PC-3 (cell line): Measurements from ENCODE around the gene FBLN7. TPM values are rescaled to one million over a fixed set of nuclear protein-coding genes. Genes with fewer than 3 reads are reported as not detected.

Experiments
- ATAC-seq: fragments of 200-7000 bp; cut with Tn5 transposase; 2 replicates; pipeline ENCODE4 v1.9.1; 2020; ENCODE audit warnings: mild to moderate bottlenecking, moderate library complexity
- BruUV-seq: library from RNA; stranded (reverse); fragments of 400-500 nt; replicated peaks from 2 replicates; lab custom pipeline; 2021; lab: Mats Ljungman, UMichigan
- CTCF ChIA-PET: fragments of 300-600 bp; sonication (Branson Sonifier 250); formaldehyde crosslinking; loops from one replicate; lab custom pipeline; 2022; ENCODE audit warnings: antibody characterized with exemption; lab: Charles Lee
- POLR2A ChIA-PET: fragments of 300-600 bp; sonication (Branson Sonifier 250); formaldehyde crosslinking; loops from one replicate; lab custom pipeline; 2022; ENCODE audit warnings: antibody characterized with exemption; ENCODE audit not compliant: unreplicated experiment; lab: Charles Lee
- DNase-seq: peaks from one replicate; pipeline ENCODE4 v3.0.0-alpha.2; 2015
- H2AFZ ChIP-seq: fragments of 300-600 bp; sonication (generic); 2 replicates; pipeline ENCODE4 v1.6.0; 2016; ENCODE audit warnings: antibody characterized with exemption, low read length
- H3F3A ChIP-seq: fragments of 300-600 bp; sonication (generic); one replicate; pipeline ENCODE4 v1.6.0; 2017; ENCODE audit warnings: antibody characterized with exemption, low read length, control low read depth, mild to moderate bottlenecking; ENCODE audit not compliant: unreplicated experiment
- H3K27ac ChIP-seq: fragments of 300-600 bp; sonication (generic); 2 replicates; pipeline ENCODE4 v1.5.1; 2016; ENCODE audit warnings: mild to moderate bottlenecking, low read length
- H3K27me3 ChIP-seq: fragments of 300-600 bp; sonication (generic); 2 replicates; pipeline ENCODE4 v1.6.1; 2016; ENCODE audit warnings: low read length, mixed read lengths
- H3K36me3 ChIP-seq: fragments of 300-600 bp; sonication (generic); 2 replicates; pipeline ENCODE4 v1.6.1; 2016; ENCODE audit warnings: low read depth, mixed run types, low read length, mixed read lengths
- H3K4me1 ChIP-seq: fragments of 300-600 bp; sonication (generic); 2 replicates; pipeline ENCODE4 v1.5.1; 2016; ENCODE audit warnings: low read length; ENCODE audit not compliant: insufficient read depth
- H3K4me2 ChIP-seq: fragments of 300-600 bp; sonication (generic); 2 replicates; pipeline ENCODE4 v1.6.0; 2016; ENCODE audit warnings: low read length
- H3K4me3 ChIP-seq: fragments of 300-600 bp; sonication (generic); 2 replicates; pipeline ENCODE4 v1.5.1; 2016; ENCODE audit warnings: mild to moderate bottlenecking, low read length, mixed read lengths
- H3K79me2 ChIP-seq: fragments of 300-600 bp; sonication (generic); 2 replicates; pipeline ENCODE4 v1.6.1; 2017; ENCODE audit warnings: low read length, mixed read lengths
- H3K9ac ChIP-seq: fragments of 300-600 bp; sonication (generic); 2 replicates; pipeline ENCODE4 v1.6.0; 2016; ENCODE audit warnings: mild to moderate bottlenecking, low read length
- H3K9me2 ChIP-seq: fragments of 300-600 bp; sonication (generic); replicated peaks from 2 replicates; pipeline ENCODE4 v1.6.1; 2016; ENCODE audit warnings: mixed run types, low read length, mixed read lengths
- H3K9me3 ChIP-seq: fragments of 300-600 bp; sonication (generic); 2 replicates; pipeline ENCODE4 v1.6.1; 2016; ENCODE audit warnings: low read length, mixed read lengths
- H4K20me1 ChIP-seq: fragments of 300-600 bp; sonication (generic); 2 replicates; pipeline ENCODE4 v1.6.1; 2016; ENCODE audit warnings: low read length, mixed read lengths
- CTCF ChIP-seq: fragments of 300-600 bp; sonication (generic); conservative IDR thresholded peaks from 2 replicates; pipeline ENCODE4 v1.5.1; 2017; ENCODE audit warnings: antibody characterized with exemption, low read depth, mild to moderate bottlenecking, low read length
- EZH2 ChIP-seq: fragments of 300-600 bp; sonication (generic); IDR thresholded peaks from one replicate; pipeline ENCODE4 v1.6.1; 2017; ENCODE audit warnings: antibody characterized with exemption, mild to moderate bottlenecking, low read length; ENCODE audit not compliant: unreplicated experiment
- EZH2phosphoT487 ChIP-seq: fragments of 300-600 bp; sonication (generic); IDR thresholded peaks from 2 replicates; pipeline ENCODE4 v1.6.1; 2018; ENCODE audit warnings: mild to moderate bottlenecking, antibody characterized with exemption, low read length, borderline replicate concordance
- intact Hi-C: fragments of 100-400 bp; cut with micrococcal nuclease; formaldehyde crosslinking; loops from 2 replicates; pipeline ENCODE4 v1.9.0; 2023
- total RNA-seq: library from RNA; depleted of rRNA; stranded (reverse); fragments of >200 nt; gene quantifications from 2 replicates; pipeline ENCODE4 v1.2.3, GENCODE V29; 2014

The FBLN7 gene
- total RNA-seq, 1 experiment from 2014 or later: 2.2 TPM

- H3K9me2 ChIP-seq: no peaks in the 10 kb centered on the region
- no peaks in the 10 kb centered on the region for H3K27me3 ChIP-seq
- no peaks in the 10 kb centered on the region for H3K9me3 ChIP-seq
- POLR2A ChIA-PET: no interaction called here
- no peaks in the 10 kb centered on the region for H3K4me1 ChIP-seq
- H3F3A ChIP-seq: no peaks in the 10 kb centered on the region
- ATAC-seq (no peak), DNase-seq (no peak)
- no TSS peak for BruUV-seq
- H3K4me2 ChIP-seq: no peak overlapping the region
- no peak overlapping the region for H3K27ac ChIP-seq
- CTCF ChIA-PET: no interaction called here
- H3K36me3 ChIP-seq: no peaks in the 10 kb centered on the region
- H3K9ac ChIP-seq: no peak overlapping the region
- H4K20me1 ChIP-seq: no peaks in the 10 kb centered on the region
- no peak for TF ChIP-seq EZH2phosphoT487
- TF ChIP-seq EZH2: no peak
- no peak for TF ChIP-seq CTCF
- intact Hi-C loops: no loop called here
- H2AFZ ChIP-seq: no peak overlapping the region
- H3K79me2 ChIP-seq: no peaks in the 10 kb centered on the region
- no peak overlapping the region for H3K4me3 ChIP-seq
These were observed 12.7 kb downstream of the FBLN7 start for GRCh38 chr2:112150851-112151250.

DNA sequence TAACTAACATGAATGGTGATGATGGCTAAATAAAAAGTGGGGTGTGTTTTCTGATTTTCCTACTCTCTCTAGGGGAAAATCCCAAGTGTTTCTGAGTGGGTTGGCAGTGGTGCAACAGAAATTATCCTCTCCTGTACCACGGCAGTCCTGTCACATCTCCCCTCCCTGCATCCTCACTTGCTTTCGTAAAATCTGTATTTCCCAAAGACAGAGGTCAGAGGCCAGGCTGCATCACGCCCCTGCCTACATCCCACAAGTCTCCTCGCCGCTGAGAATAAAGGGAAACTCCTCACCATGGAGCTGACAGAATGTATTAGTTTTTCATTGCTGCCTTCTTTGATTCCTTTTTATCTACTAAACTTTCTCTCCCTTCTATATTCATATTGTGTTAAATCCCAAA, 13.1 kb downstream of the FBLN7 start:
- TF ChIP-seq EZH2phosphoT487: no peak
- TF ChIP-seq EZH2: no peak
- no peak for TF ChIP-seq CTCF
- Histone ChIP-seq H3K27me3 (no peaks in the 10 kb centered on the region), H3K4me3 (no peak overlapping the region), H2AFZ (no peak overlapping the region), H3K9me2 (no peaks in the 10 kb centered on the region), H3K4me1 (no peaks in the 10 kb centered on the region), H3K27ac (no peak overlapping the region), H3K79me2 (no peaks in the 10 kb centered on the region), H3K4me2 (no peak overlapping the region), H3K9ac (no peak overlapping the region), H3K36me3 (no peaks in the 10 kb centered on the region), H3F3A (no peaks in the 10 kb centered on the region), H3K9me3 (no peaks in the 10 kb centered on the region), H4K20me1 (no peaks in the 10 kb centered on the region)
- ATAC-seq: no peak
- ChIA-PET POLR2A (no interaction called here), CTCF (no interaction called here)
- intact Hi-C loops: no loop called here
- BruUV-seq: no TSS peak
- no peak for DNase-seq

DNA sequence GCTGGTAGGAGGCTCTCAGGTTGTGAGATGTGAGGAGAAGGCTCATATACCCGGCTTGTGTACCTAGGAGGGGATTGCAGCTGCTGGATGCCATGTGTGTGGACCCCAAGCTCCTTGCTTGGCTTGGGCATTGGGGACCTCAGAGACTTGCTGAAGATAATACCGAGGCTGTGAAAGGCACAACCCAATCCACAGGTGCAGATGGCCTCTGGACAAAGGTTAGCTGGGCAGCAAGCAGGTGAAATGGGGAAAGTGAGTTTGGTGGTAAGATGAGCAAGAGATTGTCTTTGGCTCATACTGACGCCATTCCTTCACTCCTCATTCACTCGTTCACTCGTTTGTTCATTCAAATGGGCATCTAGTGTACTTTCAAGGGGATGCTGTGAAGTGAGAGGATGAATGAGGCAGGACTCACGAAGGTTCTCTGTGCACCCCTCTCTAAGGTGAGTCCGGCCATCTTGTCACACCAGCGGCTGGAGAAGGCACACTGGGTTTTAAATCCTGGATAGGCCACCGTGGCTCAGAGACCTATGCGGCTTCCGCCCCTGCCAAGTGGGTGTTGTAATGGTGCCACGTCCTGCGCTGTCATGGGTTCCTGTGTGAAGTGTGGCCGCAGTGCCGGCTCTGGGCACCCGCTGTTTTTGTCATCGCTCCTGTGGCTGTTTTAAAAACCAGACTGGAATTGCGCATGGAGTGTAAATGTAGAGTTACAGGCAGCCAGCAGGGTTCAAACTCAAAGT, 13.7 kb downstream of the FBLN7 start:
- Histone ChIP-seq H3F3A (no peaks in the 10 kb centered on the region), H3K27me3 (no peaks in the 10 kb centered on the region), H3K9ac (no peak overlapping the region), H3K4me2 (no peak overlapping the region), H2AFZ (no peak overlapping the region), H3K9me3 (no peaks in the 10 kb centered on the region), H3K4me1 (no peaks in the 10 kb centered on the region), H3K27ac (no peak overlapping the region), H3K79me2 (no peaks in the 10 kb centered on the region), H4K20me1 (no peaks in the 10 kb centered on the region), H3K9me2 (no peaks in the 10 kb centered on the region), H3K4me3 (no peak overlapping the region), H3K36me3 (no peaks in the 10 kb centered on the region)
- ATAC-seq: no peak
- intact Hi-C loops: no loop called here
- POLR2A ChIA-PET: no interaction called here
- DNase-seq: no peak
- TF ChIP-seq CTCF: no peak
- no peak for TF ChIP-seq EZH2phosphoT487
- no peak for TF ChIP-seq EZH2
- CTCF ChIA-PET: no interaction called here
- no TSS peak for BruUV-seq
